ENCODE results near the gene C19orf53.

C19orf53 gene

GRCh38 chr19:13757805-13758772 is 16.2 kb upstream of the C19orf53 start:
- H3K9ac ChIP-seq (ENCODE audit: low read depth, low read length, poor library complexity, severe bottlenecking), result no peak overlapping the region
- H2AFZ ChIP-seq (ENCODE audit: low read length), result no peak overlapping the region
- no peaks in the 10 kb centered on the region for H3F3A ChIP-seq (ENCODE audit: low read depth)
- no peak overlapping the region for H3K4me2 ChIP-seq (ENCODE audit: low read depth, low read length, poor library complexity, severe bottlenecking)
- H3K9me3 ChIP-seq (ENCODE audit: insufficient read depth, low read depth, low read length), result no peaks in the 10 kb centered on the region
- H3K4me1 ChIP-seq (ENCODE audit: insufficient read depth, low read length, poor library complexity, severe bottlenecking), result no peaks in the 10 kb centered on the region
- H3K4me3 ChIP-seq (ENCODE audit: low read length, poor library complexity, severe bottlenecking), result no peak overlapping the region
- no peaks in the 10 kb centered on the region for H3K79me2 ChIP-seq (ENCODE audit: insufficient read depth, low read length)
- TF ChIP-seq EZH2phosphoT487 (IDR thresholded peaks at IDR 0.05; ENCODE audit: borderline replicate concordance) (no peak), CTCF (conservative IDR thresholded peaks at IDR 0.05; ENCODE audit: low read length) (no peak)
- no peaks in the 10 kb centered on the region for H3K27me3 ChIP-seq (ENCODE audit: insufficient read depth, low read length, poor library complexity, severe bottlenecking)
- H3K9me2 ChIP-seq (replicated peaks; ENCODE audit: low read depth, low read length), result no peaks in the 10 kb centered on the region
- H3K36me3 ChIP-seq (ENCODE audit: insufficient read depth, low read length), result peaks cover 51% of the 10 kb centered on the region; the same call in 1 of the 2 replicates
- H4K20me1 ChIP-seq (ENCODE audit: insufficient read depth, low read length, poor library complexity, severe bottlenecking), result no peaks in the 10 kb centered on the region

GRCh38 chr19:13758795-13759194 is 15.5 kb upstream of the C19orf53 start:
- Histone ChIP-seq H3K27me3 (ENCODE audit: insufficient read depth, low read length, poor library complexity, severe bottlenecking) (no peaks in the 10 kb centered on the region), H3F3A (ENCODE audit: low read depth) (no peaks in the 10 kb centered on the region), H3K79me2 (ENCODE audit: insufficient read depth, low read length) (peaks cover under 1% of the 10 kb centered on the region; the same call in 1 of the 2 replicates), H3K36me3 (ENCODE audit: insufficient read depth, low read length) (peaks cover 50% of the 10 kb centered on the region; the same call in 1 of the 2 replicates), H3K9ac (ENCODE audit: low read depth, low read length, poor library complexity, severe bottlenecking) (no peak overlapping the region), H3K4me1 (ENCODE audit: insufficient read depth, low read length, poor library complexity, severe bottlenecking) (peaks cover under 1% of the 10 kb centered on the region), H2AFZ (ENCODE audit: low read length) (no peak overlapping the region), H3K4me2 (ENCODE audit: low read depth, low read length, poor library complexity, severe bottlenecking) (no peak overlapping the region), H3K9me2 (replicated peaks; ENCODE audit: low read depth, low read length) (no peaks in the 10 kb centered on the region), H3K4me3 (ENCODE audit: low read length, poor library complexity, severe bottlenecking) (no peak overlapping the region), H3K9me3 (ENCODE audit: insufficient read depth, low read depth, low read length) (no peaks in the 10 kb centered on the region), H4K20me1 (ENCODE audit: insufficient read depth, low read length, poor library complexity, severe bottlenecking) (no peaks in the 10 kb centered on the region)
- TF ChIP-seq CTCF (conservative IDR thresholded peaks at IDR 0.05; ENCODE audit: low read length) (no peak), EZH2phosphoT487 (IDR thresholded peaks at IDR 0.05; ENCODE audit: borderline replicate concordance) (no peak)

GRCh38 chr19:13761423-13761822 is 12.8 kb upstream of the C19orf53 start:
- H3K9me2 ChIP-seq (replicated peaks; ENCODE audit: low read depth, low read length), result no peaks in the 10 kb centered on the region
- H3F3A ChIP-seq (ENCODE audit: low read depth), result no peaks in the 10 kb centered on the region
- no peak overlapping the region for H3K9ac ChIP-seq (ENCODE audit: low read depth, low read length, poor library complexity, severe bottlenecking)
- peaks cover 7% of the 10 kb centered on the region for H4K20me1 ChIP-seq (ENCODE audit: insufficient read depth, low read length, poor library complexity, severe bottlenecking)
- H3K27me3 ChIP-seq (ENCODE audit: insufficient read depth, low read length, poor library complexity, severe bottlenecking), result no peaks in the 10 kb centered on the region
- peaks cover 36% of the 10 kb centered on the region; the same call in 1 of the 2 replicates for H3K36me3 ChIP-seq (ENCODE audit: insufficient read depth, low read length)
- no peak overlapping the region for H3K4me3 ChIP-seq (ENCODE audit: low read length, poor library complexity, severe bottlenecking)
- H3K9me3 ChIP-seq (ENCODE audit: insufficient read depth, low read depth, low read length), result no peaks in the 10 kb centered on the region
- H3K79me2 ChIP-seq (ENCODE audit: insufficient read depth, low read length), result peaks cover 22% of the 10 kb centered on the region; the same call in 1 of the 2 replicates
- no peak overlapping the region for H3K4me2 ChIP-seq (ENCODE audit: low read depth, low read length, poor library complexity, severe bottlenecking)
- no peak for TF ChIP-seq EZH2phosphoT487 (IDR thresholded peaks at IDR 0.05; ENCODE audit: borderline replicate concordance)
- TF ChIP-seq CTCF (conservative IDR thresholded peaks at IDR 0.05; ENCODE audit: low read length), result no peak
- peaks cover 10% of the 10 kb centered on the region for H3K4me1 ChIP-seq (ENCODE audit: insufficient read depth, low read length, poor library complexity, severe bottlenecking)
- H2AFZ ChIP-seq (ENCODE audit: low read length), result no peak overlapping the region

Measured in Loucy (cell line).